Heart left ventricle (tissue), 16 donors: ENCODE data around the gene PTGS1. TPM values are rescaled to one million over a fixed set of nuclear protein-coding genes. Genes with fewer than 3 reads are reported as not detected.

Experiments used
- ATAC-seq, 4 donors: fragments of 200-7000 bp; cut with Tn5 transposase; one replicate each; pipeline ENCODE4 v1.9.1; 2020 to 2022; ENCODE audit warnings: moderate library complexity in 4 of 4, mild to moderate bottlenecking in 3 of 4, moderate number of reproducible peaks in 1 of 4
- DNase-seq, 5 donors: peaks; one replicate each; pipeline ENCODE4 v3.0.0-alpha.2; 2020
- H3K27ac ChIP-seq, 12 donors: fragments of 200-600 bp; sonication (generic) in 4 of 12; one replicate each; pipeline versions ENCODE4 v1.5.0 to v1.8.0; 2016 to 2022; ENCODE audit warnings: mild to moderate bottlenecking in 2 of 12
- H3K27me3 ChIP-seq, 9 donors: fragments of 200-600 bp; sonication (generic) in 2 of 9; one replicate each; pipeline versions ENCODE4 v1.5.1 to v1.8.0; 2016 to 2022; ENCODE audit warnings: mild to moderate bottlenecking in 3 of 9
- H3K36me3 ChIP-seq, 9 donors: fragments of 200-600 bp; sonication (generic) in 2 of 9; one replicate each; pipeline versions ENCODE4 v1.5.0 to v1.8.0; 2018 to 2022; ENCODE audit warnings: mild to moderate bottlenecking in 2 of 9
- H3K4me1 ChIP-seq, 12 donors: fragments of 200-600 bp; sonication (generic) in 4 of 12; one replicate each; pipeline versions ENCODE4 v1.5.0 to v1.8.0; 2016 to 2022; ENCODE audit warnings: mild to moderate bottlenecking in 3 of 12
- H3K4me3 ChIP-seq, 12 donors: fragments of 200-600 bp; sonication (generic) in 4 of 12; one replicate each; pipeline versions ENCODE4 v1.5.0 to v1.8.0; 2017 to 2022; ENCODE audit warnings: mild to moderate bottlenecking in 9 of 12, moderate library complexity in 4 of 12
- H3K9me3 ChIP-seq, 12 donors: fragments of 200-600 bp; sonication (generic) in 4 of 12; one replicate each; pipeline versions ENCODE4 v1.5.0 to v1.8.0; 2016 to 2022; ENCODE audit warnings: mild to moderate bottlenecking in 1 of 12
- CTCF ChIP-seq, 12 donors: fragments of 200-600 bp; sonication (generic) in 4 of 12; IDR thresholded peaks; one replicate each; pipeline versions ENCODE4 v1.5.0 to v1.8.0; 2018 to 2022; ENCODE audit warnings: antibody characterized with exemption in 12 of 12, mild to moderate bottlenecking in 5 of 12
- POLR2A ChIP-seq, 2 donors: fragments of 450-650 bp; IDR thresholded peaks; one replicate each; pipeline ENCODE4 v1.6.1; 2017; ENCODE audit warnings: antibody characterized with exemption in 2 of 2, mild to moderate bottlenecking in 2 of 2, moderate library complexity in 2 of 2
- WGBS, 4 donors: extraction: QIAGEN DNeasy Blood & Tissue Kit in 2 of 4; methylation state at CpG; one replicate each; pipeline versions ENCODE4 v1.1.5 to v1.1.7; 2013 to 2018; 5-methylcytosine and 5-hydroxymethylcytosine counted together
- intact Hi-C, 10 donors: fragments of 100-400 bp; cut with DNase I; formaldehyde crosslinking; loops; one replicate each; pipeline versions ENCODE4 v1.11.1 to v1.14.2; 2022
- polyA plus RNA-seq, 2 donors: library from polyadenylated mRNA; stranded (reverse); fragments of 200-250 nt; gene quantifications; one replicate each; pipeline ENCODE4 v1.2.3, GENCODE V29; 2013
- total RNA-seq, 9 donors: library from RNA; depleted of rRNA in 2 of 9; stranded (reverse); fragments of >200 nt in 2 of 9; fragmentation: NEBNext Ultra II Directional in 3 of 9; extraction: Animal tissue kit (Norgen Biotek cat#: 25700) in 3 of 9; gene quantifications; one replicate each; pipeline versions ENCODE4 v1.1.0 to v1.2.4, GENCODE V29; 2016 to 2023
- donor health status: ischemic (EF 13 %, LVEDD 7.1; RV severe dilation, severe dysfunction).
- donor health status: healthy with polysubstance abuse.
- donor health status: DM: no; HTN: yes; CAD: no.
- donor health status: DM: no; HTN: no; CAD: no.
- donor health status: ischemic (EF 25% LVEDD 6.9; RV normal size, moderate dysfunction).
- donor health status: ischemic (EF 25% LVEDD 5.7; RV mildly dilated, moderate dysfunction).
- donor health status: healthy.
- donor health status: DM: yes; HTN: yes; CAD: no.
- donor health status: ischemic (EF 35%, LVEDD 5.7; RV mildly dilated, moderate dysfunction).
- donor health status: nonischemic (EF 11% LVEDD 7.7; RV severe dilation, severe dysfunction).
- donor health status: DM: yes; HTN: yes; CAD: no.
- donor health status: PGD.
- donor health status: ischemic (EF 29% LVEDD 5.4; RV normal size, mild dysfunction).
- donor health status: nonischemic (EF 23%, LVEDD 6.1; RV moderate dilation, normal function).

The PTGS1 gene
- total and polyA plus RNA-seq, 11 donors, result 0.91 to 24.7 (median 6.3) TPM

GRCh38 chr9:122332644-122333043 is 38.2 kb upstream of the PTGS1 start:
- WGBS, 4 donors, result 63 to 75% (median 66%) methylated on average over 7 of the region's 7 CpGs
- Histone ChIP-seq H3K4me3 (no peak overlapping the region), H3K9me3 (no peaks in the 10 kb centered on the region), H3K36me3 (peaks cover 0 to 13% (median 3%) of the 10 kb centered on the region in 9 donors), H3K27me3 (no peaks in the 10 kb centered on the region), H3K27ac (no peak overlapping the region), H3K4me1 (peaks cover 0 to 26% (median 14%) of the 10 kb centered on the region in 12 donors)
- intact Hi-C loops, result loop anchor here in 1 of 10 donors (10.0 kb wide), 1 partner anchor 62 kb away; no protein-coding TSS in a partner anchor
- no peak for TF ChIP-seq POLR2A (IDR thresholded peaks at IDR 0.05)
- no peak for TF ChIP-seq CTCF (IDR thresholded peaks at IDR 0.05)
- no peak for DNase-seq
- ATAC-seq, result no peak

GRCh38 chr9:122333169-122333808 is 37.5 kb upstream of the PTGS1 start:
- no peak for ATAC-seq
- Histone ChIP-seq H3K9me3 (no peaks in the 10 kb centered on the region), H3K4me1 (peaks cover 0 to 26% (median 14%) of the 10 kb centered on the region in 12 donors), H3K27me3 (no peaks in the 10 kb centered on the region), H3K27ac (no peak overlapping the region), H3K36me3 (peaks cover 0 to 12% (median 0%) of the 10 kb centered on the region in 9 donors), H3K4me3 (no peak overlapping the region)
- intact Hi-C loops, result loop anchor here in 1 of 10 donors (10.0 kb wide), 1 partner anchor 62 kb away; no protein-coding TSS in a partner anchor
- WGBS, 4 donors, result 72 to 81% (median 79%) methylated on average over 10 of the region's 10 CpGs
- TF ChIP-seq CTCF (IDR thresholded peaks at IDR 0.05), result no peak
- no peak for TF ChIP-seq POLR2A (IDR thresholded peaks at IDR 0.05)
- DNase-seq, result no peak

- Histone ChIP-seq H3K4me1 (peaks cover 0 to 27% (median 14%) of the 10 kb centered on the region in 12 donors), H3K36me3 (no peaks in the 10 kb centered on the region), H3K4me3 (no peak overlapping the region), H3K9me3 (no peaks in the 10 kb centered on the region), H3K27ac (no peak overlapping the region), H3K27me3 (no peaks in the 10 kb centered on the region)
- no peak for DNase-seq
- ATAC-seq, result no peak
- intact Hi-C loops, result loop anchor here in 1 of 10 donors (10.0 kb wide), 1 partner anchor 60 kb away; no protein-coding TSS in a partner anchor
- WGBS, 4 donors, result 86 to 91% (median 88%) methylated on average over 4 of the region's 4 CpGs
- no peak for TF ChIP-seq POLR2A (IDR thresholded peaks at IDR 0.05)
- TF ChIP-seq CTCF (IDR thresholded peaks at IDR 0.05), result no peak
Measured at GRCh38 chr9:122334916-122335315, 35.9 kb upstream of the PTGS1 start.

- DNase-seq (no peak), ATAC-seq (no peak)
- Histone ChIP-seq H3K4me1 (peaks cover 0 to 29% (median 13%) of the 10 kb centered on the region in 12 donors), H3K4me3 (no peak overlapping the region), H3K9me3 (no peaks in the 10 kb centered on the region), H3K36me3 (no peaks in the 10 kb centered on the region), H3K27me3 (no peaks in the 10 kb centered on the region), H3K27ac (no peak overlapping the region)
- WGBS, 4 donors, result 84 to 93% (median 92%) methylated on average over 5 of the region's 5 CpGs
- intact Hi-C loops, result loop anchor here in 1 of 10 donors (10.0 kb wide), 1 partner anchor 59 kb away; no protein-coding TSS in a partner anchor
- TF ChIP-seq CTCF (IDR thresholded peaks at IDR 0.05) (no peak), POLR2A (IDR thresholded peaks at IDR 0.05) (no peak)
Measured at GRCh38 chr9:122336189-122336588, 34.6 kb upstream of the PTGS1 start.
